HG03135 (cell line): ENCODE results near the gene EOGT.

Experiments used
- ATAC-seq: cut with Tn5 transposase; IDR thresholded peaks from one replicate; pipeline ENCODE4 v1.9.1; 2021; ENCODE audit warnings: mild to moderate bottlenecking, moderate library complexity; ENCODE audit not compliant: unreplicated experiment

EOGT gene

GRCh38 chr3:69009559-69010410 lies 3.7 kb downstream of the EOGT start:
- ATAC-seq, result no peak

GRCh38 chr3:69008980-69009379 lies 4.5 kb downstream of the EOGT start:
- no peak for ATAC-seq

- ATAC-seq, result no peak
Observed at GRCh38 chr3:69005791-69006482, 7.5 kb downstream of the EOGT start.

GRCh38 chr3:69005071-69005790 lies 8.3 kb downstream of the EOGT start:
- no peak for ATAC-seq

GRCh38 chr3:69004138-69004537 lies 9.3 kb downstream of the EOGT start:
- ATAC-seq, result no peak

- ATAC-seq, result no peak
Observed at GRCh38 chr3:68999605-69000004, 13.9 kb downstream of the EOGT start.

GRCh38 chr3:68999158-68999557 lies 14.3 kb downstream of the EOGT start:
- ATAC-seq, result no peak

- no peak for ATAC-seq
Observed at GRCh38 chr3:68997887-68998286, 15.6 kb downstream of the EOGT start.

- no peak for ATAC-seq
Observed at GRCh38 chr3:68996356-68996995, 17.0 kb downstream of the EOGT start.

GRCh38 chr3:68988740-68989139 lies 24.7 kb downstream of the EOGT start:
- no peak for ATAC-seq

GRCh38 chr3:68987322-68987721 lies 26.2 kb downstream of the EOGT start:
- no peak for ATAC-seq

GRCh38 chr3:68986496-68987208 lies 26.8 kb downstream of the EOGT start:
- no peak for ATAC-seq

- ATAC-seq, result no peak
Observed at GRCh38 chr3:68985146-68985790, 28.2 kb downstream of the EOGT start.

GRCh38 chr3:68984011-68984530 lies 29.4 kb downstream of the EOGT start:
- ATAC-seq, result no peak

- ATAC-seq, result no peak
Observed at GRCh38 chr3:68977486-68978167, 35.9 kb downstream of the EOGT start.

- ATAC-seq, result no peak
Observed at GRCh38 chr3:68974711-68975110, 38.8 kb downstream of the EOGT start.

GRCh38 chr3:68973639-68974038 lies 39.8 kb downstream of the EOGT start:
- no peak for ATAC-seq

- no peak for ATAC-seq
Observed at GRCh38 chr3:68972358-68972979, 41.0 kb downstream of the EOGT start.

GRCh38 chr3:68964694-68965093 lies 48.8 kb downstream of the EOGT start:
- ATAC-seq, result no peak
